NB4 (cell line): Measurements from ENCODE around the gene ZNF688.
"Not testable (repeated sequence)": the region's sequence is repeated elsewhere in the genome, so short reads cannot be mapped to it uniquely, and the experiment has no call there.

Experiments
- DNase-seq: peaks from one replicate; pipeline ENCODE4 v3.0.0; 2010; ENCODE audit warnings: low read depth
- H3K4me3 ChIP-seq: one replicate; pipeline ENCODE4 v1.5.1; 2011; ENCODE audit warnings: mild to moderate bottlenecking, low read depth, low read length, moderate library complexity
- MYC ChIP-seq: IDR thresholded peaks from 2 replicates; pipeline ENCODE4 v1.6.1; 2011; ENCODE audit warnings: low read depth, low read length
- POLR2A ChIP-seq: IDR thresholded peaks from 2 replicates; pipeline ENCODE4 v1.6.1; 2011; ENCODE audit warnings: mild to moderate bottlenecking; ENCODE audit not compliant: insufficient read length; ENCODE audit errors: extremely low read depth
- TF ChIP-seq, protein P1 (sequence below): IDR thresholded peaks from 2 replicates; pipeline ENCODE4 v1.6.1; 2011; ENCODE audit warnings: low read depth, low read length
- TF ChIP-seq, protein P2 (sequence below): IDR thresholded peaks from one replicate; pipeline ENCODE4 v1.5.1; 2012; ENCODE audit warnings: low read depth, low read length

The ZNF688 gene

GRCh38 chr16:30602616-30603277, 31.2 kb upstream of the ZNF688 start:
- no peak overlapping the region for H3K4me3 ChIP-seq
- no peak for DNase-seq
- TF ChIP-seq POLR2A = no peak
- TF ChIP-seq, protein P1, sequence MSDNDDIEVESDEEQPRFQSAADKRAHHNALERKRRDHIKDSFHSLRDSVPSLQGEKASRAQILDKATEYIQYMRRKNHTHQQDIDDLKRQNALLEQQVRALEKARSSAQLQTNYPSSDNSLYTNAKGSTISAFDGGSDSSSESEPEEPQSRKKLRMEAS = no peak
- no peak for TF ChIP-seq MYC
- TF ChIP-seq, protein P2, sequence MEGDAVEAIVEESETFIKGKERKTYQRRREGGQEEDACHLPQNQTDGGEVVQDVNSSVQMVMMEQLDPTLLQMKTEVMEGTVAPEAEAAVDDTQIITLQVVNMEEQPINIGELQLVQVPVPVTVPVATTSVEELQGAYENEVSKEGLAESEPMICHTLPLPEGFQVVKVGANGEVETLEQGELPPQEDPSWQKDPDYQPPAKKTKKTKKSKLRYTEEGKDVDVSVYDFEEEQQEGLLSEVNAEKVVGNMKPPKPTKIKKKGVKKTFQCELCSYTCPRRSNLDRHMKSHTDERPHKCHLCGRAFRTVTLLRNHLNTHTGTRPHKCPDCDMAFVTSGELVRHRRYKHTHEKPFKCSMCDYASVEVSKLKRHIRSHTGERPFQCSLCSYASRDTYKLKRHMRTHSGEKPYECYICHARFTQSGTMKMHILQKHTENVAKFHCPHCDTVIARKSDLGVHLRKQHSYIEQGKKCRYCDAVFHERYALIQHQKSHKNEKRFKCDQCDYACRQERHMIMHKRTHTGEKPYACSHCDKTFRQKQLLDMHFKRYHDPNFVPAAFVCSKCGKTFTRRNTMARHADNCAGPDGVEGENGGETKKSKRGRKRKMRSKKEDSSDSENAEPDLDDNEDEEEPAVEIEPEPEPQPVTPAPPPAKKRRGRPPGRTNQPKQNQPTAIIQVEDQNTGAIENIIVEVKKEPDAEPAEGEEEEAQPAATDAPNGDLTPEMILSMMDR = no peak

DNA sequence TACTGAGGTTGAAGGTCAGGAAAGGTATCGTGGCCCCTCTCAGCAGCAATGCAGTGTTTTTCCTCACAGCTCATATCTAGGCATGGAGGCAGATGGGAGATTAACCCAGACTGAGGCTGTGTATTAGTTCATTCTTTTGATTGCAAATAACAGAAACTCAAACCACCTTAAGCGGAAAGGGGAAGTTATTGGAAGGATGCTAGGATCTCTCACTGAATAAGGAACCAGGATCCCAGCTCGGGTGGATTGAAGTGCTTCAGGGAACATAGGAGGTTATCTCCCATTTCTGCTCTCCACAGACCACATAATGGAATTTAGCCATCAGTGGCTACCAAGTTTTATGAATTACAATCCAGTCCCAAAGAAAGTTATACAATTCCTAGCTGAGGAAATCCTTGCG, 30.5 kb upstream of the ZNF688 start:
- peak; percentile 24 for DNase-seq
- no peak overlapping the region for H3K4me3 ChIP-seq
- TF ChIP-seq, protein P1 = no peak
- no peak for TF ChIP-seq POLR2A
- TF ChIP-seq, protein P2 = no peak
- no peak for TF ChIP-seq MYC

DNA sequence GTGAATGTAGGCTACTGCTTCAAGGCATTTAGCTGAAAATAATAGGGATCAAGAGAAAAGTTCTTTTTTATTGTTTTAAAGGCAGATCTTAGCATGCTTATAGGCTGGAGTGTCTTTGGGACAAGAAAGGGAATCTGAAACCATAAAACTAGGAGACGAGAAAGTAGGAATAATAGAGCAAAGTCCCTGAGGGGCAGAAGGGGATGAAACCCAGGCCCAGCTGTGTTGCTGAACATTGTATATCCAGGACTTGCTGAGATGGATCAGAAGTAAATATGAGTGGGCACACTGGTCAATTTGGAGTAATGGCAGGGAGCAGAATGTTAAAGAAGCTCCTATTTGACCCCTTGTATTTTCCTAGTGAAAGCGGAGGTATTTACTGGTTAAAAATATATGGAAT, 29.4 kb upstream of the ZNF688 start:
- TF ChIP-seq MYC (no peak), POLR2A (no peak)
- TF ChIP-seq, protein P2 = no peak
- TF ChIP-seq, protein P1 = no peak
- no peak for DNase-seq
- no peak overlapping the region for H3K4me3 ChIP-seq

- TF ChIP-seq POLR2A (no peak), MYC (no peak)
- TF ChIP-seq, protein P2 = no peak
- TF ChIP-seq, protein P1 = no peak
- DNase-seq = no peak
- H3K4me3 ChIP-seq = no peak overlapping the region
These were observed 28.7 kb upstream of the ZNF688 start for GRCh38 chr16:30600215-30600614.

DNA sequence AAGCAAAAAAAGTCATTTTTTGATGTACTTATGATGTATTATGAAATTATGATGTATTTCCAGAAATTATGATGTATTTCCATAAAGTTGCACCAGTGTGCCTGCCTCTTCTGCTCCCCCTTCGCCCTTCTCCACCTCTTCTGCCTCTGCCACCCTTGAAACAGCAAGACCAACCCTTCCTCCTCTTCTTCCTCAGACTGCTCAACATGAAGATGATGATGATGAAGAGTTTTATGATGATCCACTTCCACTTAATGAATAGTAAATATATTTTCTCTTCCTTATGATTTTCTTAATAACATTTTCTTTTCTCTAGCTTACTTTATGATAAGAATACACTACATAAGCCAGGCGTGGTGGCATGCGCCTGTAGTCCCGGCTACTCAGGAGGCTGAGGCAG, 21.4 kb upstream of the ZNF688 start:
- TF ChIP-seq POLR2A = no peak
- no peak for TF ChIP-seq MYC
- TF ChIP-seq, protein P1 = no peak
- TF ChIP-seq, protein P2 = no peak
- no peak overlapping the region for H3K4me3 ChIP-seq
- no peak for DNase-seq

DNA sequence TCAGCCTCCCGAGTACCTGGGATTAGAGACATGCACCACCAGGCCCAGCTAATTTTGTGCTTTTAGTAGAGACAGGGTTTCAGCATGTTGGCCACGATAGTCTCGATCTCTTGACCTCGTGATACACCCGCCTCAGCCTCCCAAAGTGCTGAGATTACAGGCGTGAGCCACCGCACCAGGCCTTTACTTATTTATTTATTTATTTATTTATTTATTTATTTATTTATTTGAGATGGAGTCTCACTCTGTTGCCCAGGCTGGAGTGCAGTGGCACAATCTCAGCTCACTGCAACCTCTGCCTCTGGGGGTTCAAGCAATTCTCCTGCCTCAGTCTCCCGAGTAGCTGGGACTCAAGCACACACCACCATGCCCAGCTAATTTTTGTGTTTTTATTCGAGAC, 19.4 kb upstream of the ZNF688 start:
- not testable (repeated sequence) for H3K4me3 ChIP-seq

GRCh38 chr16:30589582-30589981, 18.1 kb upstream of the ZNF688 start:
- DNase-seq, H3K4me3 ChIP-seq: not testable (repeated sequence)

More for the DNA sequence above, 19.4 kb upstream of the ZNF688 start:
- not testable (repeated sequence) for DNase-seq
